ENCODE measurements around the gene NKAIN2.
"Not testable (repeated sequence)": the region's sequence is repeated elsewhere in the genome, so short reads cannot be mapped to it uniquely, and the experiment has no call there.

NKAIN2 gene

GRCh38 chr6:124190256-124190655 lies 386.6 kb downstream of the NKAIN2 start:
- no peak for DNase-seq (ENCODE audit: low read depth in 2 of 2, low spot score in 1 of 2)

- DNase-seq (ENCODE audit: low read depth in 2 of 2, low spot score in 1 of 2), result no peak
These were observed 389.5 kb downstream of the NKAIN2 start for GRCh38 chr6:124193132-124193531.

- no peak for DNase-seq (ENCODE audit: low read depth in 2 of 2, low spot score in 1 of 2)
These were observed 393.5 kb downstream of the NKAIN2 start for GRCh38 chr6:124197148-124197547.

- no peak for DNase-seq (ENCODE audit: low read depth in 2 of 2, low spot score in 1 of 2)
These were observed 395.6 kb downstream of the NKAIN2 start for GRCh38 chr6:124199286-124199685.

- DNase-seq (ENCODE audit: low read depth in 2 of 2, low spot score in 1 of 2), result no peak
These were observed 397.0 kb downstream of the NKAIN2 start for GRCh38 chr6:124200661-124201060.

GRCh38 chr6:124203101-124203811 lies 399.6 kb downstream of the NKAIN2 start:
- no peak for DNase-seq (ENCODE audit: low read depth in 2 of 2, low spot score in 1 of 2)

- DNase-seq (ENCODE audit: low read depth in 2 of 2, low spot score in 1 of 2), result no peak
These were observed 400.1 kb downstream of the NKAIN2 start for GRCh38 chr6:124203812-124204167.

GRCh38 chr6:124205921-124206320 lies 402.3 kb downstream of the NKAIN2 start:
- no peak for DNase-seq (ENCODE audit: low read depth in 2 of 2, low spot score in 1 of 2)

GRCh38 chr6:124223611-124224345 lies 420.1 kb downstream of the NKAIN2 start:
- no peak for DNase-seq (ENCODE audit: low read depth in 2 of 2, low spot score in 1 of 2)

GRCh38 chr6:124226396-124226795 lies 422.7 kb downstream of the NKAIN2 start:
- DNase-seq (ENCODE audit: low read depth in 2 of 2, low spot score in 1 of 2), result no peak

- no peak for DNase-seq (ENCODE audit: low read depth in 2 of 2, low spot score in 1 of 2)
These were observed 429.6 kb downstream of the NKAIN2 start for GRCh38 chr6:124233221-124233620.

- no peak for DNase-seq (ENCODE audit: low read depth in 2 of 2, low spot score in 1 of 2)
These were observed 431.1 kb downstream of the NKAIN2 start for GRCh38 chr6:124234801-124235200.

- DNase-seq (ENCODE audit: low read depth in 2 of 2, low spot score in 1 of 2), result no peak
These were observed 434.2 kb downstream of the NKAIN2 start for GRCh38 chr6:124237911-124238310.

GRCh38 chr6:124238408-124238807 lies 434.7 kb downstream of the NKAIN2 start:
- not testable (repeated sequence) for DNase-seq (ENCODE audit: low read depth in 2 of 2, low spot score in 1 of 2)

- no peak for DNase-seq (ENCODE audit: low read depth in 2 of 2, low spot score in 1 of 2)
These were observed 451.4 kb downstream of the NKAIN2 start for GRCh38 chr6:124254941-124255685.

- no peak for DNase-seq (ENCODE audit: low read depth in 2 of 2, low spot score in 1 of 2)
These were observed 456.7 kb downstream of the NKAIN2 start for GRCh38 chr6:124260337-124260736.

GRCh38 chr6:124269733-124270132 lies 466.1 kb downstream of the NKAIN2 start:
- no peak for DNase-seq (ENCODE audit: low read depth in 2 of 2, low spot score in 1 of 2)

GRCh38 chr6:124273701-124274100 lies 470.0 kb downstream of the NKAIN2 start:
- no peak for DNase-seq (ENCODE audit: low read depth in 2 of 2, low spot score in 1 of 2)

GRCh38 chr6:124282541-124282940 lies 478.9 kb downstream of the NKAIN2 start:
- no peak for DNase-seq (ENCODE audit: low read depth in 2 of 2, low spot score in 1 of 2)

GRCh38 chr6:124283486-124283885 lies 479.8 kb downstream of the NKAIN2 start:
- no peak for DNase-seq (ENCODE audit: low read depth in 2 of 2, low spot score in 1 of 2)

- DNase-seq (ENCODE audit: low read depth in 2 of 2, low spot score in 1 of 2), result no peak
These were observed 481.5 kb downstream of the NKAIN2 start for GRCh38 chr6:124285146-124285545.

- DNase-seq (ENCODE audit: low read depth in 2 of 2, low spot score in 1 of 2), result no peak
These were observed 491.0 kb downstream of the NKAIN2 start for GRCh38 chr6:124294574-124295200.
